Omental fat pad (tissue), 4 donors: Measurements from ENCODE around the gene SYNGR3. TPM values are rescaled to one million over a fixed set of nuclear protein-coding genes. Genes with fewer than 3 reads are reported as not detected.

Experiments
- ATAC-seq: fragments of 150-250 bp; one replicate; pipeline ENCODE4 v1.9.1; 2016; ENCODE audit warnings: mild to moderate bottlenecking, moderate library complexity; ENCODE audit not compliant: low FRiP score
- DNase-seq: peaks from one replicate; pipeline ENCODE4 v3.0.0-alpha.2; 2019; ENCODE audit warnings: low spot score
- CTCF ChIP-seq, 3 donors: fragments of 450-650 bp; IDR thresholded peaks; one replicate each; pipeline ENCODE4 v1.5.1; 2016 to 2017; ENCODE audit warnings: antibody characterized with exemption in 3 of 3, mild to moderate bottlenecking in 3 of 3, moderate library complexity in 2 of 3
- small RNA-seq: library from RNA; depleted of rRNA; stranded (forward); fragments of <200 nt; gene quantifications from one replicate; pipeline ENCODE3, GENCODE V24; 2016
- total RNA-seq, 4 donors: library from RNA; depleted of rRNA; stranded (reverse); fragments of >200 nt; gene quantifications; one replicate each; pipeline ENCODE4 v1.1.0, GENCODE V29; 2016

The SYNGR3 gene
- total RNA-seq, 4 donors from 2014 or later: 0.28 to 1.6 TPM; not detected in 2

- no peak for ATAC-seq
- no peak for TF ChIP-seq CTCF (IDR thresholded peaks at IDR 0.05)
- DNase-seq: no peak
These were observed 49.7 kb downstream of the SYNGR3 start for GRCh38 chr16:2039274-2040031.

GRCh38 chr16:2040041-2040786 is 50.4 kb downstream of the SYNGR3 start:
- no peak for ATAC-seq
- TF ChIP-seq CTCF (IDR thresholded peaks at IDR 0.05): no peak
- no peak for DNase-seq

- no peak for DNase-seq
- ATAC-seq: no peak
- no peak for TF ChIP-seq CTCF (IDR thresholded peaks at IDR 0.05)
These were observed 51.2 kb downstream of the SYNGR3 start for GRCh38 chr16:2040787-2041522.

GRCh38 chr16:2042171-2042985 is 52.6 kb downstream of the SYNGR3 start:
- ATAC-seq: no peak
- no peak for TF ChIP-seq CTCF (IDR thresholded peaks at IDR 0.05)
- no peak for DNase-seq

GRCh38 chr16:2042986-2043666 is 53.4 kb downstream of the SYNGR3 start:
- no peak for DNase-seq
- TF ChIP-seq CTCF (IDR thresholded peaks at IDR 0.05): no peak
- ATAC-seq: no peak

Small RNA genes within 50 kb of the gene (small RNA-seq; reads per million reads assigned to genes)
- not detected for gene AC005363.2
- gene RN7SL219P: not detected
- not detected for gene SNORA10
- not detected for gene SNORA64

Other genes starting within 250 kb of the SYNGR3 start
- gene NME3, start 218.4 kb upstream of the SYNGR3 start, total RNA-seq: 10 to 100 TPM; 51.4 to 83.2 (median 69.6) TPM
- gene EME2, start 217.2 kb upstream of the SYNGR3 start, total RNA-seq: 10 to 100 TPM in 1 of 4 donors, 1 to 10 TPM in 3; 5.9 to 16.2 (median 7.1) TPM
- 10 to 100 TPM; 56.8 to 84.2 (median 78.6) TPM for gene MRPS34, start 216.8 kb upstream of the SYNGR3 start, total RNA-seq
- gene SPSB3, start 207.4 kb upstream of the SYNGR3 start, total RNA-seq: 10 to 100 TPM; 39.5 to 88.1 (median 50.7) TPM
- 10 to 100 TPM; 49.2 to 85.9 (median 60.2) TPM for gene NUBP2, start 207.0 kb upstream of the SYNGR3 start, total RNA-seq
- under 1 TPM in 2 of 4 donors, not detected in 2; 0.19 to 0.50 TPM for gene IGFALS, start 196.3 kb upstream of the SYNGR3 start, total RNA-seq
- 100 to 1,000 TPM in 1 of 4 donors, 10 to 100 TPM in 3; 69.8 to 130 (median 81.5) TPM for gene HAGH, start 163.1 kb upstream of the SYNGR3 start, total RNA-seq
- 10 to 100 TPM; 32.3 to 46.3 (median 34.1) TPM for gene FAHD1, start 162.8 kb upstream of the SYNGR3 start, total RNA-seq
- gene MEIOB, start 117.8 kb upstream of the SYNGR3 start, total RNA-seq: 1 to 10 TPM in 1 of 4 donors, not detected in 3; 1.7 TPM
- not detected for gene HS3ST6, start 71.6 kb upstream of the SYNGR3 start, total RNA-seq
- gene MSRB1, start 46.8 kb upstream of the SYNGR3 start, total RNA-seq: 10 to 100 TPM in 3 of 4 donors, 1 to 10 TPM in 1; 9.6 to 64.0 (median 17.1) TPM
- gene RPL3L, start 35.3 kb upstream of the SYNGR3 start, total RNA-seq: not detected
- 100 to 1,000 TPM; 144 to 240 (median 183) TPM for gene NDUFB10, start 30.4 kb upstream of the SYNGR3 start, total RNA-seq
- 1,000 to 10,000 TPM; 1,362 to 1,656 (median 1,543) TPM for gene RPS2, start 25.1 kb upstream of the SYNGR3 start, total RNA-seq
- not detected for gene RNF151, start 23.1 kb upstream of the SYNGR3 start, total RNA-seq
- 10 to 100 TPM; 32.2 to 44.3 (median 34.3) TPM for gene TBL3, start 17.9 kb upstream of the SYNGR3 start, total RNA-seq
- not detected for gene NOXO1, start 8.5 kb upstream of the SYNGR3 start, total RNA-seq
- gene GFER, start 5.8 kb upstream of the SYNGR3 start, total RNA-seq: 10 to 100 TPM; 11.9 to 18.4 (median 16.0) TPM
- 10 to 100 TPM; 19.1 to 49.0 (median 24.3) TPM for gene ZNF598, start 19.9 kb downstream of the SYNGR3 start, total RNA-seq
- under 1 TPM in 1 of 4 donors, not detected in 3; 0.48 TPM for gene NPW, start 29.8 kb downstream of the SYNGR3 start, total RNA-seq
- gene NHERF2, start 36.9 kb downstream of the SYNGR3 start, total RNA-seq: 100 to 1,000 TPM in 2 of 4 donors, 10 to 100 TPM in 2; 52.8 to 166 (median 84.9) TPM
- 10 to 100 TPM in 3 of 4 donors, 1 to 10 TPM in 1; 7.1 to 18.1 (median 10.9) TPM for gene NTHL1, start 57.9 kb downstream of the SYNGR3 start, total RNA-seq
- 10 to 100 TPM; 30.0 to 59.4 (median 35.9) TPM for gene TSC2, start 58.0 kb downstream of the SYNGR3 start, total RNA-seq
- 100 to 1,000 TPM in 2 of 4 donors, 10 to 100 TPM in 2; 86.4 to 214 (median 121) TPM for gene PKD1, start 145.9 kb downstream of the SYNGR3 start, total RNA-seq
- 1 to 10 TPM in 2 of 4 donors, under 1 TPM in 1, not detected in 1; 0.19 to 2.0 (median 1.1) TPM for gene RAB26, start 158.7 kb downstream of the SYNGR3 start, total RNA-seq
- gene TRAF7, start 165.8 kb downstream of the SYNGR3 start, total RNA-seq: 10 to 100 TPM; 31.9 to 42.7 (median 34.3) TPM
- under 1 TPM; 0.12 to 0.19 (median 0.14) TPM for gene CASKIN1, start 206.6 kb downstream of the SYNGR3 start, total RNA-seq
- gene MLST8, start 215.5 kb downstream of the SYNGR3 start, total RNA-seq: 10 to 100 TPM; 29.8 to 44.6 (median 34.6) TPM
- 10 to 100 TPM in 1 of 4 donors, 1 to 10 TPM in 3; 1.5 to 10.1 (median 4.3) TPM for gene BRICD5, start 220.9 kb downstream of the SYNGR3 start, total RNA-seq
- 10 to 100 TPM in 1 of 4 donors, 1 to 10 TPM in 3; 8.1 to 10.4 (median 9.6) TPM for gene PGP, start 224.9 kb downstream of the SYNGR3 start, total RNA-seq
- 10 to 100 TPM; 18.3 to 39.6 (median 25.7) TPM for gene E4F1, start 233.6 kb downstream of the SYNGR3 start, total RNA-seq
- gene DNASE1L2, start 246.5 kb downstream of the SYNGR3 start, total RNA-seq: under 1 TPM in 3 of 4 donors, not detected in 1; 0.63 to 0.93 (median 0.84) TPM